H1 (cell line): ENCODE results near the gene CNIH1. TPM values are rescaled to one million over a fixed set of nuclear protein-coding genes. Genes with fewer than 3 reads are reported as not detected.

ENCODE experiments used
- BCL11A ChIP-seq, 2 experiments: IDR thresholded peaks; one replicate each; pipeline ENCODE4 v1.6.1; 2011; ENCODE audit warnings: low read depth in 2 of 2, low read length in 2 of 2, mild to moderate bottlenecking in 2 of 2
- BRCA1 ChIP-seq: IDR thresholded peaks from 2 replicates; pipeline ENCODE4 v1.6.1; 2012; ENCODE audit warnings: low read depth, low read length, improper control_type of control experiment
- CHD2 ChIP-seq: IDR thresholded peaks from 2 replicates; pipeline ENCODE4 v1.6.1; 2012; ENCODE audit warnings: low read length, improper control_type of control experiment
- RBBP5 ChIP-seq: IDR thresholded peaks from 2 replicates; pipeline ENCODE4 v1.7.1; 2012; ENCODE audit warnings: low read depth, mild to moderate bottlenecking, inconsistent platforms, low read length, moderate library complexity, borderline replicate concordance
- SRF ChIP-seq: IDR thresholded peaks from 2 replicates; pipeline ENCODE4 v1.6.1; 2011; ENCODE audit warnings: mild to moderate bottlenecking, low read depth, low read length, moderate library complexity
- YY1 ChIP-seq: IDR thresholded peaks from 2 replicates; pipeline ENCODE4 v1.6.1; 2011; ENCODE audit warnings: low read depth, mild to moderate bottlenecking, low read length
- polyA plus RNA-seq, 7 experiments: library from polyadenylated mRNA; depleted of rRNA in 3 of 7; stranded (reverse) in 5 of 7; unstranded in 2 of 7; fragments of >200 nt in 5 of 7; fragments of 200-250 nt in 2 of 7; gene quantifications; 1 replicate in 5 of 7; 2 replicates in 1 of 7; 4 replicates in 1 of 7; pipeline versions ENCODE4 v1.2.1 to v1.2.3, GENCODE V29; 2011 to 2013; ENCODE audit warnings: missing spikeins in 2 of 7, mixed read lengths in 2 of 7
- total RNA-seq: library from RNA; stranded (reverse); fragmentation: NEBNext Ultra II Directional; extraction: Animal tissue kit (Norgen Biotek cat#: 25700); gene quantifications from 2 replicates; pipeline ENCODE4 v1.2.1, GENCODE V29; 2021
- TF ChIP-seq, protein P1 (sequence below): IDR thresholded peaks from 2 replicates; pipeline ENCODE4 v1.6.1; 2012; ENCODE audit warnings: low read length, inconsistent platforms

The CNIH1 gene
- total and polyA plus RNA-seq, 2 of the 8 experiments (the other 6 are each of a cell fraction or from before 2014, with no cell fraction given) = 119 to 333 TPM

DNA sequence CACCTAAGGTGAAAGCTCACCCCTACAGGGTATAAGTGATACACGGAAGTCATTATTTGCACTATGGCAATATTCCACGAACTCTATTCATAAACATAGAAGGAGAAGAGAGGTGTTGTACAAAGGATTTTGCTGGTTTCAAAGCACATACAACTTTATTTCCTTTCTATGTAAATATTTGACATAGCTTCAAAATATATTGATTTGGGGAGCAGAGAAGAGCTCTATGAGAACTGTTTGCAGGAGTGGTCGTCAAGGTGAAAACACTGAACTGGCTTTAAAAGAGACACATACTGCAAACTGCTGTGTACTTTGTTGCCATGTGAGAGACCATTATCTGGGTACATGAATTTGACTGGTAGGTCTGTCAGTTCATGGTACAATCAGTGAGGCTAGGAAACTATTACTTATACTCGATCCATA is 16.7 kb downstream of the CNIH1 start (continued):
- TF ChIP-seq YY1 (no peak), SRF (no peak), BRCA1 (no peak), CHD2 (no peak), BCL11A (IDR thresholded peaks at IDR 0.05; ENCODE audit: low read depth in 2 of 2, low read length in 2 of 2) (no peak), RBBP5 (no peak)
- TF ChIP-seq, protein P1, sequence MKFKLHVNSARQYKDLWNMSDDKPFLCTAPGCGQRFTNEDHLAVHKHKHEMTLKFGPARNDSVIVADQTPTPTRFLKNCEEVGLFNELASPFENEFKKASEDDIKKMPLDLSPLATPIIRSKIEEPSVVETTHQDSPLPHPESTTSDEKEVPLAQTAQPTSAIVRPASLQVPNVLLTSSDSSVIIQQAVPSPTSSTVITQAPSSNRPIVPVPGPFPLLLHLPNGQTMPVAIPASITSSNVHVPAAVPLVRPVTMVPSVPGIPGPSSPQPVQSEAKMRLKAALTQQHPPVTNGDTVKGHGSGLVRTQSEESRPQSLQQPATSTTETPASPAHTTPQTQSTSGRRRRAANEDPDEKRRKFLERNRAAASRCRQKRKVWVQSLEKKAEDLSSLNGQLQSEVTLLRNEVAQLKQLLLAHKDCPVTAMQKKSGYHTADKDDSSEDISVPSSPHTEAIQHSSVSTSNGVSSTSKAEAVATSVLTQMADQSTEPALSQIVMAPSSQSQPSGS = no peak
